Measurements from ENCODE around the gene ZFP36L1.

DNA sequence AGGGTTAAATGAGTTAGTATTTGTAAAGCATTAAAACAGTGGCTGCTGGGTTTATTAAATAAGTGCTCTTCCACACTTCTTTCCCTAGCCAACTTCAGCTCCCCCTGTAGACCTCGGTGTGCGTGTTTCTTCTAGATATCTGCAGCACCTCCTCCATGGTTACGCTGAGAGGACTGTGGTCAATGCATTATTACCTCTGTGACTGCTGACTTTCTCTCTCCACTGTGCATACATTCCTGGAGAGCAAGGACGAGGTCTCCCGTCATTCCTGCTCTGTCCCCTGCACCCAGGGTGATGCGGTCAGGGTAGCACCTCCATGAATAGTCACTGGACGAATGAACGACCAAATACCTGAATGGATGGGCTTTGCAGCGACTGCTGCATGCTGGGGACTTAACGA lies 44.6 kb downstream of the ZFP36L1 start:
- TF ChIP-seq ZNF565 (CRISPR knock-in tag; conservative IDR thresholded peaks at IDR 0.05; ENCODE audit: low read depth) (no peak), CSDC2 (CRISPR knock-in tag; IDR thresholded peaks at IDR 0.05) (no peak)
- TF ChIP-seq, protein P1, sequence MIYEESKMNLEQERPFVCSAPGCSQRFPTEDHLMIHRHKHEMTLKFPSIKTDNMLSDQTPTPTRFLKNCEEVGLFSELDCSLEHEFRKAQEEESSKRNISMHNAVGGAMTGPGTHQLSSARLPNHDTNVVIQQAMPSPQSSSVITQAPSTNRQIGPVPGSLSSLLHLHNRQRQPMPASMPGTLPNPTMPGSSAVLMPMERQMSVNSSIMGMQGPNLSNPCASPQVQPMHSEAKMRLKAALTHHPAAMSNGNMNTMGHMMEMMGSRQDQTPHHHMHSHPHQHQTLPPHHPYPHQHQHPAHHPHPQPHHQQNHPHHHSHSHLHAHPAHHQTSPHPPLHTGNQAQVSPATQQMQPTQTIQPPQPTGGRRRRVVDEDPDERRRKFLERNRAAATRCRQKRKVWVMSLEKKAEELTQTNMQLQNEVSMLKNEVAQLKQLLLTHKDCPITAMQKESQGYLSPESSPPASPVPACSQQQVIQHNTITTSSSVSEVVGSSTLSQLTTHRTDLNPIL (CRISPR knock-in tag; IDR thresholded peaks at IDR 0.05; ENCODE audit: low read depth), result no peak
- TF ChIP-seq, protein P2, sequence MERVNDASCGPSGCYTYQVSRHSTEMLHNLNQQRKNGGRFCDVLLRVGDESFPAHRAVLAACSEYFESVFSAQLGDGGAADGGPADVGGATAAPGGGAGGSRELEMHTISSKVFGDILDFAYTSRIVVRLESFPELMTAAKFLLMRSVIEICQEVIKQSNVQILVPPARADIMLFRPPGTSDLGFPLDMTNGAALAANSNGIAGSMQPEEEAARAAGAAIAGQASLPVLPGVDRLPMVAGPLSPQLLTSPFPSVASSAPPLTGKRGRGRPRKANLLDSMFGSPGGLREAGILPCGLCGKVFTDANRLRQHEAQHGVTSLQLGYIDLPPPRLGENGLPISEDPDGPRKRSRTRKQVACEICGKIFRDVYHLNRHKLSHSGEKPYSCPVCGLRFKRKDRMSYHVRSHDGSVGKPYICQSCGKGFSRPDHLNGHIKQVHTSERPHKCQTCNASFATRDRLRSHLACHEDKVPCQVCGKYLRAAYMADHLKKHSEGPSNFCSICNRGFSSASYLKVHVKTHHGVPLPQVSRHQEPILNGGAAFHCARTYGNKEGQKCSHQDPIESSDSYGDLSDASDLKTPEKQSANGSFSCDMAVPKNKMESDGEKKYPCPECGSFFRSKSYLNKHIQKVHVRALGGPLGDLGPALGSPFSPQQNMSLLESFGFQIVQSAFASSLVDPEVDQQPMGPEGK (CRISPR knock-in tag; IDR thresholded peaks at IDR 0.05; ENCODE audit: borderline replicate concordance), result no peak
- TF ChIP-seq, protein P3, sequence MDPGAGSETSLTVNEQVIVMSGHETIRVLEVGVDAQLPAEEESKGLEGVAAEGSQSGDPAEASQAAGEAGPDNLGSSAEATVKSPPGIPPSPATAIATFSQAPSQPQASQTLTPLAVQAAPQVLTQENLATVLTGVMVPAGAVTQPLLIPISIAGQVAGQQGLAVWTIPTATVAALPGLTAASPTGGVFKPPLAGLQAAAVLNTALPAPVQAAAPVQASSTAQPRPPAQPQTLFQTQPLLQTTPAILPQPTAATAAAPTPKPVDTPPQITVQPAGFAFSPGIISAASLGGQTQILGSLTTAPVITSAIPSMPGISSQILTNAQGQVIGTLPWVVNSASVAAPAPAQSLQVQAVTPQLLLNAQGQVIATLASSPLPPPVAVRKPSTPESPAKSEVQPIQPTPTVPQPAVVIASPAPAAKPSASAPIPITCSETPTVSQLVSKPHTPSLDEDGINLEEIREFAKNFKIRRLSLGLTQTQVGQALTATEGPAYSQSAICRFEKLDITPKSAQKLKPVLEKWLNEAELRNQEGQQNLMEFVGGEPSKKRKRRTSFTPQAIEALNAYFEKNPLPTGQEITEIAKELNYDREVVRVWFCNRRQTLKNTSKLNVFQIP (CRISPR knock-in tag; IDR thresholded peaks at IDR 0.05; ENCODE audit: borderline replicate concordance, low read depth), result no peak

All from SK-N-SH treated with all-trans-retinoic acid at 6 μM for 48 hours (cell line).